ENCODE results near the gene SPAG5.

The SPAG5 gene

DNA sequence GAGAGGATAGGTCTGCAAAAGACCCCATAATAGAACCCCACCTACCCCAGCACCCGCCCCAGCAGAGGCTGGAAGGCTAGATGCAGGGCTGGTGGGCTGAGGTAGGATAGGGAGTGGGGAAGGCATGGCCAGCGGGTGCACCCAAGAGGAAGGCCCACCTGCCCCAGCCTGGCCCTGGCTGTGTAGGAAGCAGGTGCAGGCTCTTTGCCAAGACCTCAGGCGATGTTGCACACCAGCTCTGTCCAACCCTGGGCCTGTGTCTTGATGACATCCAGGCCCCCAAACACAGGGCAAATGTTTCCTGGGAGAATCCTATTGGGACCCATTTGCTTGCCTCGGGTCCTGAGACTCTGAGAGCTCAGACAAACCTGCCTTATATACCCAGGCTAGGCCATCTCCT is 58.6 kb downstream of the SPAG5 start:
- TF ChIP-seq, protein P1, sequence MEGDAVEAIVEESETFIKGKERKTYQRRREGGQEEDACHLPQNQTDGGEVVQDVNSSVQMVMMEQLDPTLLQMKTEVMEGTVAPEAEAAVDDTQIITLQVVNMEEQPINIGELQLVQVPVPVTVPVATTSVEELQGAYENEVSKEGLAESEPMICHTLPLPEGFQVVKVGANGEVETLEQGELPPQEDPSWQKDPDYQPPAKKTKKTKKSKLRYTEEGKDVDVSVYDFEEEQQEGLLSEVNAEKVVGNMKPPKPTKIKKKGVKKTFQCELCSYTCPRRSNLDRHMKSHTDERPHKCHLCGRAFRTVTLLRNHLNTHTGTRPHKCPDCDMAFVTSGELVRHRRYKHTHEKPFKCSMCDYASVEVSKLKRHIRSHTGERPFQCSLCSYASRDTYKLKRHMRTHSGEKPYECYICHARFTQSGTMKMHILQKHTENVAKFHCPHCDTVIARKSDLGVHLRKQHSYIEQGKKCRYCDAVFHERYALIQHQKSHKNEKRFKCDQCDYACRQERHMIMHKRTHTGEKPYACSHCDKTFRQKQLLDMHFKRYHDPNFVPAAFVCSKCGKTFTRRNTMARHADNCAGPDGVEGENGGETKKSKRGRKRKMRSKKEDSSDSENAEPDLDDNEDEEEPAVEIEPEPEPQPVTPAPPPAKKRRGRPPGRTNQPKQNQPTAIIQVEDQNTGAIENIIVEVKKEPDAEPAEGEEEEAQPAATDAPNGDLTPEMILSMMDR (IDR thresholded peaks at IDR 0.05; ENCODE audit: low read depth, low read length): no peak
- no peak overlapping the region for H3K4me3 ChIP-seq (ENCODE audit: low read depth, low read length)

DNA sequence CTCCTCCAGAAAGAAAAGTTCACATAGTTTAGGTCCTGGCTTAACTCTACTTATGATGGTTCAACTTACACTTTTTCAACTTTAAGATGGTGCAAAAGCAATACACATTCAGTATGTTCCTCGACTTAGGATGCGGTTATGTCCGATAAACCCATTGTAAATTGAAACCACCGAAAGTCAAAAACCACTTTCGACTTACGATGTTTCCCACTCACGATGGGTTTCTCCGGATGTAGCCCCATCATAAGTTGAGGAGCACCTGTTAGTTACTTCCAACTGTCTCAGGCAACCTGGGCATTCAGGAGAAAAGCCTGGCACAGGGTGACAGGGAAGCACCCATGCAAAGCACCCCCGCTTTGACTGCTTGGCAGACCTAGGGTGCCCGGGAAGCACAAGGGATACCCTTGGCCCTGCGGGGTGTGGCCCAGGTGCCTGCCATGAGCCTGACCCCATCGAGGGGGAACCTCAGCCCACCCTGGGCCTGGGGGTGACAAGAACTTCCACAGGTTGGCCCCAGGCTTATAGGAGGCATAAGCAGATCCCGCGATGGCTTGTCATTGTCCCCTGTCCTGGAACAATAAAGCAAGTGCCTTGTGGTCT is 60.4 kb downstream of the SPAG5 start:
- TF ChIP-seq, protein P1 (IDR thresholded peaks at IDR 0.05; ENCODE audit: low read depth, low read length): no peak
- H3K4me3 ChIP-seq (ENCODE audit: low read depth, low read length): no peak overlapping the region

DNA sequence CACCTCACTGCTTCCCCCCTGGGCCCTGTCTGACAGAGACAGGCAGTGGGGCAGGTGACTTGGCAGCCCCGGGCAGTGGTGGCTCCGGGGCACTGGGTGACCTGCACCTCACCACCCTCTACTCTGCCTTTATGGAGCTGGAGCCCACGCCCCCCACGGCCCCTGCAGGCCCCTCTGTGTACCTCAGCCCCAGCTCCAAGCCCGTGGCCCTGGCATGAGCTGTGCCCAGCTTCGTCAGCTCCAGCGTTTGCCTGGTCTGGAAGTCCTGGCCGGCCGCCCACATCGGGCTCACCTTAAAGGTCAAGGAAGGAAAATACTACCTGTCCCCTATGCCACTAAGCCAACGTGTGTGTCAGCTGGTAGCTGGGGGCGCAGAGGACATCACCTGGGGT is 61.6 kb downstream of the SPAG5 start:
- TF ChIP-seq, protein P1 (IDR thresholded peaks at IDR 0.05; ENCODE audit: low read depth, low read length): no peak
- no peak overlapping the region for H3K4me3 ChIP-seq (ENCODE audit: low read depth, low read length)

DNA sequence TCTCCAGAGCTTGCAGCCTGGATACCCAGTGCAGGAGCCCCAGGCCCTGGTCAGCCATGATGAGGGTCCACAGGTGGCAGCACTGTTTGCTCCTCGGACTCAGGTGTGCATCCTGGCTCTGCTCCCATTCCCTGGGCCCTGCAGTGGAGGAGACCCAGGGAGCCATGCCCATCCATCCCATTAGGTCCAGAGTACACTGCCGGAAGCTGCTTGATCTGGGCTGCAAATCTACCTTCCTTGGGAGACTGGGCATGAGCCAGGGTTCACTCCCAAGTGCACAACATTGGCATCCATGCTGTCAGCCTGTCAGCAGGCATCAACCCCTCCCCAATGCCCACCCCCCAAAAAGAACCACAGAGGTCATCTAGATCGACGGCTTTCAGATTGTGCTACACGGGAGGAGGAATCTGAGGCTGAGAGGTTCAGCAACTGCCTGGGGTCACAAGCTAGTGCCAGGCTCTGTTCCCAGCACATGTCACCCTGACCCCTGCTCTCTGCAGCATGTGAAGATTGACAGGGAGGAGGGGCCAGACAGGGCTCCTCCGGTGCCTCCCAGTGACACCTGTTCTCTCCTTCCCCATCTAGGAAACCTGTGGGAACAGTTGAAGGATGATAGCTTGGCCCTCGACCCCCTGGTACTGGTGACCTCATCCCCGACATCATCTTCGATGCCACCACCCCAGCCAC is 62.1 kb downstream of the SPAG5 start:
- H3K4me3 ChIP-seq (ENCODE audit: low read depth, low read length): no peak overlapping the region
- TF ChIP-seq, protein P1 (IDR thresholded peaks at IDR 0.05; ENCODE audit: low read depth, low read length): no peak

DNA sequence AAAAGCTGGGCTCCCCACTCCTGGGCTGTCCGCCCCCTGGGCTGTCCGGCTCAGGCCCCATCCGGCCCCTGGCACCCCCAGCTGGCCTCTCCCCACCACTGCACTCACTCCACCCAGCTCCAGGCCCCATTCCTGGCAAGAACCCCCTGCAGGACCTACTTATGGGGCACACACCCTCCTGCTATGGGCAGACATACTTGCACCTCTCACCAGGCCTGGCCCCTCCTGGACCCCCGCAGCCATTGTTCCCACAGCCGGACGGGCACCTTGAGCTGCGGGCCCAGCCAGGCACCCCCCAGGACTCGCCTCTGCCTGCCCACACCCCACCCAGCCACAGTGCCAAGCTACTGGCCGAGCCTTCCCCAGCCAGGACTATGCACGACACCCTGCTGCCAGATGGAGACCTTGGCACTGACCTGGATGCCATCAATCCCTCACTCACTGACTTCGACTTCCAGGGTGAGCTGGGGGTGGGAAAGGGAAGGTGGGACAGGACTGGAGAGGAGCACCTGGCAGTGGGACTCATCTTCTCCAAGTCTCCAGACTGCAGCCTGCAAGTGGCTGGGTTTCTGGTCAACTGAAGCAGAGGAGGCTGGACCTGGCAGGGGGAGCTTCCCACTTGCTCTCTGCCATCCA is 64.0 kb downstream of the SPAG5 start:
- H3K4me3 ChIP-seq (ENCODE audit: low read depth, low read length): no peak overlapping the region
- TF ChIP-seq, protein P1 (IDR thresholded peaks at IDR 0.05; ENCODE audit: low read depth, low read length): no peak

DNA sequence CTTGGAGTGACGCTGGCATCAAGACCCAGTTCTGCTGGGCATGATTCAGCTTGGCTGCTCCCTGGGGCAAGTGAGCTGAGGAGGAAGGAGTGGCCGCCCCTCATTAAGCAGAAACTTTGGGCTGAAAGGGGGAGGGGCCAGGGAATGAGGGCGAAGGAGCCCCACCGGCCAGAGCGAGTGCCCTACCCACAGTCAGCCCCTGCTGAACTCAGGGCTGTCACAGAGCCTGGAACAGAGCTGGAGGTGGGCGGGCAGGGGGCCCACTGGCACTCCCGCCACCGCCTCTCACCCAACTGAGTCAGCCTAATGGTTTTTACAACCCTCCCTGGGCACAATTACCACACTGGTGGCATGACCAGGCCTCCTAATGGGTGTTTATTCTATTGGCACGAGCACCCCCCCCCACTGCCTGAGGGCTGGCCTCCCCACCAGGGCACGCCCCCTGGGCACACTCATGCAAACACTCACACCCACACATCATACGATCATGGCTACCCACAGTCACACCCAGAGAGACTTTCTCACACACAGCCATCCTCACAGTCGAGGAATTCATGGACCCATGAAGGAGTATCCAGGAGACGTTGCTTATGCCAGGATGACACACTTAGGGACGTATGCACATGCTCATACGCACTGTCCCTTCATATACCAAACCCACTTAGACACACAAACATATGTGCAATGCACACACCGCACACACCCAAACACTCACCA is 65.6 kb downstream of the SPAG5 start:
- no peak overlapping the region for H3K4me3 ChIP-seq (ENCODE audit: low read depth, low read length)

More for the DNA sequence above, 65.6 kb downstream of the SPAG5 start:
- TF ChIP-seq, protein P1 (IDR thresholded peaks at IDR 0.05; ENCODE audit: low read depth, low read length): no peak
